Esophagus squamous epithelium (tissue), 4 donors: ENCODE data around the gene ADAMTS12.

ENCODE experiments used
- POLR2A ChIP-seq, 4 donors: fragments of 450-650 bp; IDR thresholded peaks; one replicate each; pipeline ENCODE4 v1.6.1; 2017; ENCODE audit warnings: antibody characterized with exemption in 4 of 4, mild to moderate bottlenecking in 4 of 4, moderate library complexity in 3 of 4
- TF ChIP-seq, protein P1 (sequence below), 6 experiments: fragments of 450-650 bp in 4 of 6; fragments of 200-600 bp in 2 of 6; sonication (generic) in 2 of 6; IDR thresholded peaks; one replicate each; pipeline ENCODE4 v1.5.1; 2016 to 2019; ENCODE audit warnings: antibody characterized with exemption in 6 of 6, mild to moderate bottlenecking in 4 of 6, moderate library complexity in 4 of 6

DNA sequence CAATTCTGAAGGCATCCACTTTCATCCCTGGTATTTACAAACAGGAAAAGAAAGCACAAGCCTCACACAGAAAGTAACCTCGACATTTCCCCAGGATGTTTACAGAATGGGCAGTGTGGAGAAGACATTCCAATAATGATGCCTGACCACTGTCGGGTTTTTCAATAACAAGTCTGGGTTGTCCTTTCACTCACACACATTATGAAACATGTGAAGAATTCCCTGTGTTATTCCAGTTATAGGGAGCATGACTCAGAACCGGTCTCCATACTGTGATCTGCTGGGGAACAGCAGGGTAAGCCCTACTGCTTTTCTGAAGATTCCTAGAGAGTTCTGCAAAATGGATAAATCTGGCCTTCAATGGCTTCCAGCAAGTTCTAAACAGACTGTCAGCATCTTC, 155.3 kb downstream of the ADAMTS12 start:
- TF ChIP-seq, protein P1, sequence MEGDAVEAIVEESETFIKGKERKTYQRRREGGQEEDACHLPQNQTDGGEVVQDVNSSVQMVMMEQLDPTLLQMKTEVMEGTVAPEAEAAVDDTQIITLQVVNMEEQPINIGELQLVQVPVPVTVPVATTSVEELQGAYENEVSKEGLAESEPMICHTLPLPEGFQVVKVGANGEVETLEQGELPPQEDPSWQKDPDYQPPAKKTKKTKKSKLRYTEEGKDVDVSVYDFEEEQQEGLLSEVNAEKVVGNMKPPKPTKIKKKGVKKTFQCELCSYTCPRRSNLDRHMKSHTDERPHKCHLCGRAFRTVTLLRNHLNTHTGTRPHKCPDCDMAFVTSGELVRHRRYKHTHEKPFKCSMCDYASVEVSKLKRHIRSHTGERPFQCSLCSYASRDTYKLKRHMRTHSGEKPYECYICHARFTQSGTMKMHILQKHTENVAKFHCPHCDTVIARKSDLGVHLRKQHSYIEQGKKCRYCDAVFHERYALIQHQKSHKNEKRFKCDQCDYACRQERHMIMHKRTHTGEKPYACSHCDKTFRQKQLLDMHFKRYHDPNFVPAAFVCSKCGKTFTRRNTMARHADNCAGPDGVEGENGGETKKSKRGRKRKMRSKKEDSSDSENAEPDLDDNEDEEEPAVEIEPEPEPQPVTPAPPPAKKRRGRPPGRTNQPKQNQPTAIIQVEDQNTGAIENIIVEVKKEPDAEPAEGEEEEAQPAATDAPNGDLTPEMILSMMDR (IDR thresholded peaks at IDR 0.05) = no peak
- TF ChIP-seq POLR2A (IDR thresholded peaks at IDR 0.05) = no peak
